Breast epithelium (tissue), 3 donors: ENCODE measurements around the gene P2RY6.

ENCODE experiments used
- CTCF ChIP-seq, 3 donors: fragments of 450-650 bp; IDR thresholded peaks; one replicate each; pipeline ENCODE4 v1.5.1; 2016 to 2017; ENCODE audit warnings: antibody characterized with exemption in 3 of 3, mild to moderate bottlenecking in 3 of 3, moderate library complexity in 3 of 3
- POLR2AphosphoS5 ChIP-seq, 3 donors: sonication (generic); formaldehyde crosslinking; IDR thresholded peaks; one replicate each; pipeline ENCODE4 v1.6.1; 2017; ENCODE audit warnings: antibody characterized with exemption in 3 of 3

- TF ChIP-seq POLR2AphosphoS5 (IDR thresholded peaks at IDR 0.05) (no peak), CTCF (IDR thresholded peaks at IDR 0.05) (no peak)
These were observed 52.5 kb downstream of the P2RY6 start for GRCh38 chr11:73324665-73325035.
